Ishikawa (cell line): ENCODE data around the gene LHX1.

Experiments
- NFIC ChIP-seq: IDR thresholded peaks from 2 replicates; pipeline ENCODE4 v1.6.1; 2012
- TAF1 ChIP-seq: IDR thresholded peaks from 2 replicates; pipeline ENCODE4 v1.6.1; 2012; ENCODE audit warnings: low read depth, mild to moderate bottlenecking
- TF ChIP-seq, protein P1 (sequence below): IDR thresholded peaks from 2 replicates; pipeline ENCODE4 v1.6.1; 2012; ENCODE audit warnings: low read depth, mild to moderate bottlenecking

DNA sequence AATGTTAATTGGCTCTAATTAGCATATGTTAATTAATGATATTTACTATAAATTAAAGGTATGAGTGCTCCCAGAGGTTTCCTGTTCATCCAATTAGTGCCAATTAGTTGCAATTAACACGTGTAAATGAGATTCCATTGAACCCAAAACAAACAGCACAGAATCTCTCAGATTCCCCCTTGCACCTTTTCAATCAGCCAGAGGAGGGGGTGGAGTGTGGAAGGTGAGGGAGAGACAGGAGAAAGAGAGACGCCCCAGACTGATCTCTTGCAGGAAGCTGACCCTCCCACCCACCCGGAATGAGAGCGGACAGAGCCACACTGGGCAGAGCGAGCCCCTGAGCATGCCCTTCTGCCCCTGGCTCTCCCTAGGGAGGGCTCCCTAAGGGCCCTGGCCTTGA is 24.1 kb upstream of the LHX1 start:
- TF ChIP-seq, protein P1, sequence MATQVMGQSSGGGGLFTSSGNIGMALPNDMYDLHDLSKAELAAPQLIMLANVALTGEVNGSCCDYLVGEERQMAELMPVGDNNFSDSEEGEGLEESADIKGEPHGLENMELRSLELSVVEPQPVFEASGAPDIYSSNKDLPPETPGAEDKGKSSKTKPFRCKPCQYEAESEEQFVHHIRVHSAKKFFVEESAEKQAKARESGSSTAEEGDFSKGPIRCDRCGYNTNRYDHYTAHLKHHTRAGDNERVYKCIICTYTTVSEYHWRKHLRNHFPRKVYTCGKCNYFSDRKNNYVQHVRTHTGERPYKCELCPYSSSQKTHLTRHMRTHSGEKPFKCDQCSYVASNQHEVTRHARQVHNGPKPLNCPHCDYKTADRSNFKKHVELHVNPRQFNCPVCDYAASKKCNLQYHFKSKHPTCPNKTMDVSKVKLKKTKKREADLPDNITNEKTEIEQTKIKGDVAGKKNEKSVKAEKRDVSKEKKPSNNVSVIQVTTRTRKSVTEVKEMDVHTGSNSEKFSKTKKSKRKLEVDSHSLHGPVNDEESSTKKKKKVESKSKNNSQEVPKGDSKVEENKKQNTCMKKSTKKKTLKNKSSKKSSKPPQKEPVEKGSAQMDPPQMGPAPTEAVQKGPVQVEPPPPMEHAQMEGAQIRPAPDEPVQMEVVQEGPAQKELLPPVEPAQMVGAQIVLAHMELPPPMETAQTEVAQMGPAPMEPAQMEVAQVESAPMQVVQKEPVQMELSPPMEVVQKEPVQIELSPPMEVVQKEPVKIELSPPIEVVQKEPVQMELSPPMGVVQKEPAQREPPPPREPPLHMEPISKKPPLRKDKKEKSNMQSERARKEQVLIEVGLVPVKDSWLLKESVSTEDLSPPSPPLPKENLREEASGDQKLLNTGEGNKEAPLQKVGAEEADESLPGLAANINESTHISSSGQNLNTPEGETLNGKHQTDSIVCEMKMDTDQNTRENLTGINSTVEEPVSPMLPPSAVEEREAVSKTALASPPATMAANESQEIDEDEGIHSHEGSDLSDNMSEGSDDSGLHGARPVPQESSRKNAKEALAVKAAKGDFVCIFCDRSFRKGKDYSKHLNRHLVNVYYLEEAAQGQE = no peak
- TF ChIP-seq TAF1 = no peak
- TF ChIP-seq NFIC = no peak
